GM12878 (cell line): ENCODE data around the gene CREBRF. TPM values are rescaled to one million over a fixed set of nuclear protein-coding genes. Genes with fewer than 3 reads are reported as not detected.
A peak's percentile ranks its signal among the peaks of the same experiment; 100 is the strongest.

ENCODE experiments used
- ATAC-seq: fragments of 200-7000 bp; cut with Tn5 transposase; 3 replicates; pipeline ENCODE4 v1.9.1; 2020; ENCODE audit warnings: mild to moderate bottlenecking, moderate library complexity
- BruUV-seq: library from RNA; stranded (reverse); fragments of 400-500 nt; replicated peaks from 2 replicates; lab custom pipeline; 2021; lab: Mats Ljungman, UMichigan
- CTCF ChIA-PET: fragments of 300-600 bp; sonication (Branson Sonifier 250); formaldehyde crosslinking; extraction: SDS; loops from one replicate; lab custom pipeline; 2021; ENCODE audit warnings: inconsistent platforms; lab: Yijun Ruan, JAX
- POLR2A ChIA-PET: fragments of 350-600 bp; formaldehyde crosslinking; extraction: SDS; loops from one replicate; lab custom pipeline; 2021; ENCODE audit warnings: inconsistent platforms; lab: Charles Lee
- RAD21 ChIA-PET: fragments of 300-600 bp; sonication (Branson Sonifier 250); formaldehyde crosslinking; loops from one replicate; lab custom pipeline; 2023; ENCODE audit warnings: antibody characterized with exemption; ENCODE audit not compliant: unreplicated experiment; lab: Charles Lee
- SMC1A ChIA-PET: fragments of 300-600 bp; sonication (Branson Sonifier 250); formaldehyde crosslinking; loops from one replicate; lab custom pipeline; 2023; ENCODE audit not compliant: unreplicated experiment, uncharacterized antibody; lab: Charles Lee
- DNase-seq: peaks from one replicate; pipeline ENCODE4 v3.0.0-alpha.2; 2011; ENCODE audit warnings: low read depth, low spot score
- FAIRE-seq: peaks from 3 replicates; lab custom pipeline; 2011; peaks lifted over from hg19 to GRCh38; lab: Jason Lieb, UNC
- H2AFZ ChIP-seq: 2 replicates; pipeline ENCODE4 v1.6.0; 2011; ENCODE audit warnings: low read depth, low read length, control low read depth; ENCODE audit not compliant: control insufficient read depth
- H3K27ac ChIP-seq: 2 replicates; pipeline ENCODE4 v1.5.1; 2011; ENCODE audit warnings: control low read depth; ENCODE audit not compliant: control insufficient read depth, insufficient read depth
- H3K27me3 ChIP-seq, 2 experiments: replicated peaks in 1 of 2; 2 replicates each; pipeline versions ENCODE4 v1.6.0 to v1.6.1; 2011; ENCODE audit warnings: low read length in 1 of 2; ENCODE audit not compliant: control insufficient read depth in 2 of 2, insufficient read depth in 2 of 2
- H3K36me3 ChIP-seq, 2 experiments: 2 replicates each; pipeline ENCODE4 v1.5.1; 2011; ENCODE audit warnings: low read length in 1 of 2; ENCODE audit not compliant: control insufficient read depth in 2 of 2, insufficient read depth in 2 of 2
- H3K4me1 ChIP-seq: 2 replicates; pipeline ENCODE4 v1.6.1; 2011; ENCODE audit warnings: mild to moderate bottlenecking, low read length, moderate library complexity, mixed read lengths; ENCODE audit not compliant: control insufficient read depth, insufficient read depth
- H3K4me2 ChIP-seq: 2 replicates; pipeline ENCODE4 v1.6.0; 2011; ENCODE audit warnings: control low read depth; ENCODE audit not compliant: control insufficient read depth, insufficient read depth
- H3K4me3 ChIP-seq: fragments of 200-600 bp; sonication (generic); 2 replicates; pipeline ENCODE4 v1.5.1; 2016
- H3K79me2 ChIP-seq: 2 replicates; pipeline ENCODE4 v1.6.0; 2011; ENCODE audit warnings: low read length; ENCODE audit not compliant: control insufficient read depth, insufficient read depth
- H3K9ac ChIP-seq: 2 replicates; pipeline ENCODE4 v1.8.0; 2011; ENCODE audit warnings: low read length, control low read depth, mixed read lengths; ENCODE audit not compliant: control insufficient read depth, insufficient read depth
- H3K9me3 ChIP-seq: replicated peaks from 3 replicates; pipeline ENCODE4 v1.5.1; 2011; ENCODE audit warnings: mild to moderate bottlenecking, low read length; ENCODE audit not compliant: control insufficient read depth, insufficient read depth
- H4K20me1 ChIP-seq: 2 replicates; pipeline ENCODE4 v1.6.0; 2011; ENCODE audit not compliant: control insufficient read depth, insufficient read depth
- CTCF ChIP-seq, 3 experiments: IDR thresholded peaks in 2 of 3; conservative IDR thresholded peaks in 1 of 3; 2 replicates each; pipeline ENCODE4 v1.5.1; 2011; ENCODE audit warnings: low read depth in 3 of 3, low read length in 3 of 3, mild to moderate bottlenecking in 3 of 3, control low read depth in 2 of 3, moderate library complexity in 2 of 3, inconsistent platforms in 1 of 3, mixed read lengths in 1 of 3; ENCODE audit not compliant: control insufficient read depth in 2 of 3, insufficient read depth in 1 of 3; ENCODE audit errors: extremely low read depth in 1 of 3
- NFYA ChIP-seq: IDR thresholded peaks from 2 replicates; pipeline ENCODE4 v1.6.1; 2011; ENCODE audit warnings: low read depth, mild to moderate bottlenecking, low read length, improper control_type of control experiment, borderline replicate concordance
- NR2C2 ChIP-seq: IDR thresholded peaks from 2 replicates; pipeline ENCODE4 v1.6.1; 2011; ENCODE audit warnings: borderline replicate concordance, low read depth; ENCODE audit not compliant: control insufficient read depth, insufficient read length
- POU2F2 ChIP-seq: IDR thresholded peaks from 3 replicates; pipeline ENCODE4 v1.6.1; 2011; ENCODE audit warnings: low read depth, mild to moderate bottlenecking, low read length, borderline replicate concordance
- SMC3 ChIP-seq: IDR thresholded peaks from 2 replicates; pipeline ENCODE4 v1.6.1; 2011; ENCODE audit warnings: low read length, improper control_type of control experiment, borderline replicate concordance
- USF1 ChIP-seq: IDR thresholded peaks from 2 replicates; pipeline ENCODE4 v1.6.1; 2011; ENCODE audit warnings: borderline replicate concordance, low read depth, mild to moderate bottlenecking, moderate library complexity, mixed read lengths, low read length; ENCODE audit not compliant: insufficient read depth; ENCODE audit errors: extremely low read length
- WGBS: methylation state at CpG from one replicate; pipeline ENCODE4 v1.1.6; 2016; ENCODE audit warnings: low lambda C conversion rate; ENCODE audit not compliant: insufficient replicate concordance, insufficient coverage; ENCODE audit errors: missing lambda C conversion rate; 5-methylcytosine and 5-hydroxymethylcytosine counted together
- in situ Hi-C: fragments of 300-500 bp; cut with MboI; formaldehyde crosslinking; loops from 9 replicates; pipeline ENCODE4 v1.14.3; 2018; ENCODE audit warnings: mixed read lengths
- intact Hi-C: fragments of 100-400 bp; cut with micrococcal nuclease; formaldehyde crosslinking; loops from one replicate; pipeline ENCODE4 v1.14.2; 2022; ENCODE audit not compliant: unreplicated experiment
- polyA plus RNA-seq, 11 experiments: library from polyadenylated mRNA; depleted of rRNA in 4 of 11; unstranded in 6 of 11; stranded (reverse) in 5 of 11; fragments of >200 nt; fragmentation: Nextera tagmentation in 4 of 11; fragmentation: Illumina TruSeq in 1 of 11; extraction: Ambion mirVana in 4 of 11; extraction: Trizol in 1 of 11; gene quantifications; 1 replicate in 1 of 11; 2 replicates in 10 of 11; pipeline versions ENCODE4 v1.2.1 to v1.2.3, GENCODE V29; 2011 to 2016; ENCODE audit warnings: inconsistent platforms in 2 of 11, missing spikeins in 2 of 11, low read depth in 1 of 11
- total RNA-seq, 4 experiments: library from RNA; depleted of rRNA in 3 of 4; stranded (reverse); fragments of >200 nt in 3 of 4; fragmentation: Illumina TruSeq in 1 of 4; extraction: Trizol in 1 of 4; gene quantifications; 2 replicates each; pipeline versions ENCODE4 v1.2.1 to v1.2.3, GENCODE V29; 2013 to 2021

The CREBRF gene
- total and polyA plus RNA-seq, 10 of the 15 experiments (the other 5 are each of a cell fraction or from before 2014, with no cell fraction given): 1.2 to 12.7 (median 3.9) TPM

- no peak for TF ChIP-seq NR2C2
- no peak for TF ChIP-seq NFYA
- TF ChIP-seq USF1: no peak
- TF ChIP-seq, all 136 proteins: peak for 0
- no peak for FAIRE-seq
Measured at GRCh38 chr5:173180331-173180730, 124.2 kb downstream of the CREBRF start.

GRCh38 chr5:173187054-173187743 is 131.0 kb downstream of the CREBRF start:
- H3K9me3 ChIP-seq: no peaks in the 10 kb centered on the region
- no peak overlapping the region for H3K9ac ChIP-seq
- no peaks in the 10 kb centered on the region for H4K20me1 ChIP-seq
- H2AFZ ChIP-seq: no peak overlapping the region
- ChIA-PET POLR2A (no interaction called here), RAD21 (interaction anchor here (0.9 to 1.6 kb wide), 3 partner anchors 10 to 208 kb away, joined by 3 to 7 read pairs (median 4); partner anchors contain the start of gene ATP6V0E1), CTCF (interaction anchor here (0.6 to 1.4 kb wide), 5 partner anchors 9 to 210 kb away, joined by 3 to 8 read pairs (median 3); partner anchors contain the start of gene ATP6V0E1), SMC1A (no interaction called here)
- BruUV-seq: no TSS peak
- no peaks in the 10 kb centered on the region for H3K79me2 ChIP-seq
- DNase-seq (no peak), ATAC-seq (peak; percentile 99), FAIRE-seq (no peak)
- in situ Hi-C loops: no loop called here
- no peak overlapping the region for H3K4me2 ChIP-seq
- 67% methylated on average over 11 of the region's 11 CpGs for WGBS
- H3K27ac ChIP-seq: no peak overlapping the region
- intact Hi-C loops: no loop called here
- H3K27me3 ChIP-seq: peaks cover 0 to 1% of the 10 kb centered on the region in 2 experiments; a peak in 1 of 4 replicates
- no peaks in the 10 kb centered on the region for H3K4me1 ChIP-seq
- H3K4me3 ChIP-seq: no peak overlapping the region
- TF ChIP-seq CTCF (IDR thresholded peaks at IDR 0.05 in 2 of 3, conservative IDR thresholded peaks at IDR 0.05 in 1 of 3; ENCODE audit: control insufficient read depth in 2 of 3, extremely low read depth in 1 of 3, insufficient read depth in 1 of 3, low read depth in 3 of 3, low read length in 3 of 3) (peak; percentile 21 to 45 (median 32); a peak in 4 of 6 replicates), POU2F2 (no peak), SMC3 (0 out of 2 replicates have a peak, but pooled peaks have one; percentile 4)
- H3K36me3 ChIP-seq: no peaks in the 10 kb centered on the region

More at GRCh38 chr5:173180331-173180730, 124.2 kb downstream of the CREBRF start:
- DNase-seq (no peak), ATAC-seq (no peak)
- BruUV-seq: no TSS peak
- Histone ChIP-seq H3K27ac (no peak overlapping the region), H2AFZ (no peak overlapping the region), H3K27me3 (no peaks in the 10 kb centered on the region), H3K79me2 (no peaks in the 10 kb centered on the region), H3K4me2 (no peak overlapping the region), H3K36me3 (no peaks in the 10 kb centered on the region), H3K4me3 (no peak overlapping the region), H3K9me3 (no peaks in the 10 kb centered on the region), H3K4me1 (no peaks in the 10 kb centered on the region), H3K9ac (no peak overlapping the region), H4K20me1 (no peaks in the 10 kb centered on the region)
- WGBS: 43% methylated on average over 2 of the region's 2 CpGs
- RAD21 ChIA-PET: no interaction called here
- intact Hi-C loops: no loop called here
- CTCF ChIA-PET: no interaction called here
- POLR2A ChIA-PET: no interaction called here
- SMC1A ChIA-PET: interaction anchor here (0.9 kb wide), 1 partner anchor 190 kb away, joined by 3 read pairs; no protein-coding TSS in a partner anchor
- in situ Hi-C loops: no loop called here
